GM23248 (cell line): Measurements from ENCODE around the gene POU3F3. TPM values are rescaled to one million over a fixed set of nuclear protein-coding genes. Genes with fewer than 3 reads are reported as not detected.

Experiments
- DNase-seq: peaks from one replicate; pipeline ENCODE4 v3.0.0-alpha.2; 2015
- H2AFZ ChIP-seq: fragments of 200-600 bp; sonication (generic); 2 replicates; pipeline ENCODE4 v1.6.1; 2016; ENCODE audit warnings: antibody characterized with exemption
- H3F3A ChIP-seq: fragments of 200-600 bp; sonication (generic); 2 replicates; pipeline ENCODE4 v1.6.1; 2016; ENCODE audit warnings: mild to moderate bottlenecking, antibody characterized with exemption, mixed run types; ENCODE audit not compliant: insufficient read depth
- H3K27ac ChIP-seq: fragments of 200-600 bp; sonication (generic); 2 replicates; pipeline ENCODE4 v1.5.1; 2016; ENCODE audit warnings: mild to moderate bottlenecking
- H3K27me3 ChIP-seq: fragments of 200-600 bp; sonication (generic); replicated peaks from 2 replicates; pipeline ENCODE4 v1.6.1; 2016; ENCODE audit warnings: mild to moderate bottlenecking; ENCODE audit not compliant: insufficient read depth
- H3K36me3 ChIP-seq: fragments of 200-600 bp; sonication (generic); 2 replicates; pipeline ENCODE4 v1.6.1; 2016; ENCODE audit warnings: low read depth, mild to moderate bottlenecking
- H3K4me1 ChIP-seq: fragments of 200-600 bp; sonication (generic); 2 replicates; pipeline ENCODE4 v1.6.1; 2016; ENCODE audit warnings: mild to moderate bottlenecking; ENCODE audit not compliant: insufficient read depth
- H3K4me2 ChIP-seq: fragments of 200-600 bp; sonication (generic); one replicate; pipeline ENCODE4 v1.6.1; 2016; ENCODE audit warnings: mild to moderate bottlenecking; ENCODE audit not compliant: unreplicated experiment
- H3K4me3 ChIP-seq: fragments of 200-600 bp; sonication (generic); 2 replicates; pipeline ENCODE4 v1.5.1; 2016; ENCODE audit warnings: mild to moderate bottlenecking
- H3K79me2 ChIP-seq: fragments of 200-600 bp; sonication (generic); 2 replicates; pipeline ENCODE4 v1.6.1; 2016; ENCODE audit warnings: mild to moderate bottlenecking; ENCODE audit not compliant: insufficient read depth
- H3K9ac ChIP-seq: fragments of 200-600 bp; sonication (generic); 2 replicates; pipeline ENCODE4 v1.6.1; 2016; ENCODE audit warnings: mild to moderate bottlenecking
- H3K9me2 ChIP-seq: fragments of 200-600 bp; sonication (generic); 2 replicates; pipeline ENCODE4 v1.6.1; 2016; ENCODE audit warnings: mixed run types, mild to moderate bottlenecking, moderate library complexity; ENCODE audit not compliant: insufficient read depth
- H3K9me3 ChIP-seq: fragments of 200-600 bp; sonication (generic); one replicate; pipeline ENCODE4 v1.6.1; 2017; ENCODE audit warnings: low read depth
- H4K20me1 ChIP-seq: fragments of 200-600 bp; sonication (generic); 2 replicates; pipeline ENCODE4 v1.6.0; 2016; ENCODE audit not compliant: insufficient read depth
- EZH2 ChIP-seq: fragments of 200-600 bp; sonication (generic); IDR thresholded peaks from 2 replicates; pipeline ENCODE4 v1.6.1; 2018; ENCODE audit warnings: antibody characterized with exemption, mild to moderate bottlenecking; ENCODE audit not compliant: insufficient read depth, poor library complexity, severe bottlenecking
- EZH2phosphoT487 ChIP-seq: fragments of 200-600 bp; sonication (generic); IDR thresholded peaks from 2 replicates; pipeline ENCODE4 v1.6.1; 2018; ENCODE audit warnings: antibody characterized with exemption, moderate library complexity, mild to moderate bottlenecking, low read depth; ENCODE audit not compliant: insufficient read depth
- WGBS, 2 experiments: methylation state at CpG; one replicate each; pipeline ENCODE4 v1.1.6; 2015 to 2017; ENCODE audit warnings: low lambda C conversion rate in 2 of 2, low coverage in 1 of 2; ENCODE audit errors: missing lambda C conversion rate in 2 of 2; 5-methylcytosine and 5-hydroxymethylcytosine counted together
- in situ Hi-C: fragments of 300-500 bp; cut with MboI; formaldehyde crosslinking; loops from 2 replicates; pipeline ENCODE4 v1.15.0; 2020
- polyA plus RNA-seq: library from polyadenylated mRNA; unstranded; fragments of >200 nt; fragmentation: Nextera tagmentation; extraction: Ambion mirVana; gene quantifications from 2 replicates; pipeline ENCODE4 v1.2.1, GENCODE V29; 2016
- total RNA-seq: library from RNA; depleted of rRNA; stranded (reverse); fragments of >200 nt; shearing (Covaris generic); gene quantifications from 2 replicates; pipeline ENCODE4 v1.2.3, GENCODE V29; 2014

POU3F3 gene
- total and polyA plus RNA-seq, 2 experiments from 2014 or later = not detected

GRCh38 chr2:104865096-104865470 is 11.2 kb downstream of the POU3F3 start:
- Histone ChIP-seq H3K79me2 (no peaks in the 10 kb centered on the region), H3K9me2 (no peaks in the 10 kb centered on the region), H3K9me3 (no peaks in the 10 kb centered on the region), H3K36me3 (no peaks in the 10 kb centered on the region), H3K4me2 (no peak overlapping the region), H3K9ac (no peak overlapping the region), H3K4me3 (no peak overlapping the region), H2AFZ (no peak overlapping the region), H3K27me3 (peaks cover 20% of the 10 kb centered on the region), H3K4me1 (no peaks in the 10 kb centered on the region), H3F3A (no peaks in the 10 kb centered on the region), H4K20me1 (no peaks in the 10 kb centered on the region), H3K27ac (no peak overlapping the region)
- 50 to 59% methylated on average over 2 of the region's 2 CpGs for WGBS, 2 experiments
- TF ChIP-seq EZH2 (no peak), EZH2phosphoT487 (no peak)
- in situ Hi-C loops = loop anchor here (25.0 kb wide), 1 partner anchor 1703 kb away; no protein-coding TSS in a partner anchor
- DNase-seq = no peak

GRCh38 chr2:104866122-104866864 is 12.4 kb downstream of the POU3F3 start:
- Histone ChIP-seq H3K9me2 (no peaks in the 10 kb centered on the region), H3K9me3 (no peaks in the 10 kb centered on the region), H3F3A (no peaks in the 10 kb centered on the region), H3K9ac (no peak overlapping the region), H3K27me3 (peaks cover 29% of the 10 kb centered on the region), H3K79me2 (no peaks in the 10 kb centered on the region), H3K36me3 (no peaks in the 10 kb centered on the region), H4K20me1 (no peaks in the 10 kb centered on the region), H3K4me1 (no peaks in the 10 kb centered on the region), H3K27ac (no peak overlapping the region), H3K4me3 (no peak overlapping the region), H2AFZ (no peak overlapping the region), H3K4me2 (no peak overlapping the region)
- no peak for DNase-seq
- 57 to 60% methylated on average over 11 of the region's 11 CpGs for WGBS, 2 experiments
- no peak for TF ChIP-seq EZH2
- no peak for TF ChIP-seq EZH2phosphoT487
- in situ Hi-C loops = loop anchor here (25.0 kb wide), 1 partner anchor 1704 kb away; no protein-coding TSS in a partner anchor

- WGBS, 2 experiments = 57 to 60% methylated on average over 48 to 50 of the region's 51 CpGs
- no peaks in the 10 kb centered on the region for H3K9me3 ChIP-seq
- in situ Hi-C loops = loop anchor here (25.0 kb wide), 1 partner anchor 1705 kb away; no protein-coding TSS in a partner anchor
- H3K27me3 ChIP-seq = peaks cover 29% of the 10 kb centered on the region
- no peaks in the 10 kb centered on the region for H4K20me1 ChIP-seq
- no peak for TF ChIP-seq EZH2
- no peak for TF ChIP-seq EZH2phosphoT487
- H3K79me2 ChIP-seq = no peaks in the 10 kb centered on the region
- no peak overlapping the region for H3K4me3 ChIP-seq
- no peak overlapping the region for H3K9ac ChIP-seq
- H3F3A ChIP-seq = no peaks in the 10 kb centered on the region
- no peak overlapping the region for H2AFZ ChIP-seq
- H3K9me2 ChIP-seq = no peaks in the 10 kb centered on the region
- no peak overlapping the region for H3K4me2 ChIP-seq
- H3K4me1 ChIP-seq = no peaks in the 10 kb centered on the region
- no peaks in the 10 kb centered on the region for H3K36me3 ChIP-seq
- DNase-seq = no peak
- H3K27ac ChIP-seq = no peak overlapping the region
These were observed 13.2 kb downstream of the POU3F3 start for GRCh38 chr2:104866883-104867812.

- no peak for TF ChIP-seq EZH2phosphoT487
- TF ChIP-seq EZH2 = no peak
- Histone ChIP-seq H3K27ac (no peak overlapping the region), H3K27me3 (peaks cover 33% of the 10 kb centered on the region), H3K9me2 (no peaks in the 10 kb centered on the region), H2AFZ (no peak overlapping the region), H4K20me1 (no peaks in the 10 kb centered on the region), H3F3A (no peaks in the 10 kb centered on the region), H3K4me3 (no peak overlapping the region), H3K36me3 (no peaks in the 10 kb centered on the region), H3K9me3 (no peaks in the 10 kb centered on the region), H3K4me1 (no peaks in the 10 kb centered on the region), H3K79me2 (no peaks in the 10 kb centered on the region), H3K4me2 (no peak overlapping the region), H3K9ac (no peak overlapping the region)
- DNase-seq = no peak
- in situ Hi-C loops = loop anchor here (25.0 kb wide), 1 partner anchor 1706 kb away; no protein-coding TSS in a partner anchor
- 74 to 77% methylated on average over 33 of the region's 33 CpGs for WGBS, 2 experiments
These were observed 14.0 kb downstream of the POU3F3 start for GRCh38 chr2:104867813-104868504.
